Measurements from ENCODE around the gene VWDE.

VWDE gene

DNA sequence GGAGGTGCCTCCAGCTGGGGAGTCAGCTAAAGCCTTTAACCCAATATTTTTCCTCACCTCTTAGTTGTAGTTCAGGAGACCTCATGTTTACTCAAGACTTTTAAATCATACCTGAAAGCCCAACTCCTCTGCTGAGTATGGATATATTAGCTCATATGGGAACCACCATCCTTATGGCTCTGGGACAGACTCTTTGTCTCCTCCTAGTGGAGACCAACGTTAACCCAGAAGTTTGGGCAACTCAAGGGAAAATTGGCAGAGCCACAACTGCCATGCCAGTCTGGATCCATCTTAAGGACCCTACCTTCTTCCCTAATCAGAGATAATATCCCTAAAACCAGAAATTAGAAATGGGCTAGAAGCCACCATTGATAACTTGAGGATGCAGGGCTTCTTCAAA, 111.8 kb downstream of the VWDE start:
- DNase-seq (ENCODE audit: low read depth in 1 of 2, low spot score in 1 of 2), result no peak

DNA sequence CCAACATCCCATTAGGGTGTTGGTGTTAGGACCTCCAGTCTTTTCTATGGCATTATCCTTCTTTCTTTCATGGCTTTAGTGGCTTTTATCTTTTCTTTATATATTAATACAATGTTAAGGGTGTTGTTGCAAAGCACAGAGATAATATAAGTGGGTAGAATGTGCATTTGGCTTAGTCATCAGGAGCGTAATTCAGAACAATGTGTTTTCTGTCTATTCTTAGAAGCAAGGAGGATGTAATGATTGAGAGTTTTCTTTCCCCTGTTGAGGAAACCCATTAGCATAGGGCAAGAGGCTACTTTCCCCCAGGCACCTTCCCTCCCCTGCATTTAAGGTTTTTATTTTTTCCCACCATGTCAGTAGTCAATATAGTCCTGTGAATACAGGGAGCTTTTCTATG, 112.9 kb downstream of the VWDE start:
- DNase-seq (ENCODE audit: low read depth in 1 of 2, low spot score in 1 of 2), result no peak

DNA sequence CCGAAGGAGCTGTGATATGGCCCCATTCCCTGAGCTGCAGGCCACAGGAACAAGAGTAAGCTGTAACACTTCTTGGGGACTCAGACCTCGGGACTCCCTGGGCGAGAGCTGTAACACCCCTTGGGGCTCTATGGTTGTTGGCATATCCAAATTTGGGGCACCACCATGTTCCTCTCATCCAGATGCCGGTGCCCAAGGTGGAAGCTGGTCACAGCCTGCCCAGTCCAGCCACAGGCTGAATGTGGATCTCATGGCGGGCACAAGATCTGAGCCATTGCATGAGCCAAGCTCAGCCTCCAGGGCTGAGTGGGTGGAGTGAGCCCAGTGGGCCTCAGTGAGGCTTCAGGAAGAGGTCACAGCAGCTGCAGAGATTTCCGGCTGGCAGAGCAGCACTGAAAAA, 113.7 kb downstream of the VWDE start:
- no peak for DNase-seq (ENCODE audit: low read depth in 1 of 2, low spot score in 1 of 2)

DNA sequence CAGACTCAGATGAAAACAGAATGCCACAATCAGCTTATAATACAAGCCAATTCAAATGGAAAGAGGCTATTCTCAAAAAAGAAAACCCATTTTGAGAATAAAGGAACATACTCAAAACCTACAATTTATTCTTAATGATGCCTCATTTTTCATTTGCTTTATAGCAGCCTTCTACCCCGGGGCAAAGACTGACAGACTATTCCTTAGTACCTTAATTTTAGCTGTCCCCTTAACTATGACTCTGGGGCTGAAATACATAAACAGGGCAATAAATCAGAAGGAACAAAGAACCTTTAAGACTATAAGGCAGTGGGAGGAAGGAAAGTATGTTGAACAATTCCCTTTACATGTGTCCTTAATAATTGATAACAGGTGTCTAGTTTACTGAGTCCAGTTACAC, 115.8 kb downstream of the VWDE start:
- no peak for DNase-seq (ENCODE audit: low read depth in 1 of 2, low spot score in 1 of 2)

DNA sequence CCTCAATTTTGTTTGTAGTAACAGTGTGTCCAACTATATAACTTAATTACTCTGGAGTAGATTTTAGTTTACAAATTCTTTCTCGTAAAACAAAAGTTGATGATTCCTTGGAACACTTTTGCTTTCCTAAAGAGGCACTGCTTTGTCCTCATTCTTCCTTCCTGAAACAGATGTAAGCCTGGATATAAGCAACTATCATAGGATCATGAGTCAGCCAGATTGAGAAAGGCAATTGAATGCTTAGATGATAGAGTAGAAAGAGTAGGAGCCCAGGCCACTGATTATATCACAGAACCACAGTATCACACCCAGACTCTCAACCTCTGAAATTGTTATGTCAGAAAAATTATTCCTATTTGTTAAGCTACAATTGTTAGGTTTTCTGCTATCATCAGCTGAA, 122.6 kb downstream of the VWDE start:
- no peak for DNase-seq (ENCODE audit: low read depth in 1 of 2, low spot score in 1 of 2)

Measured in activated T-helper 1 cell treated with anti-CD3 and anti-CD28 coated beads, Interleukin-2, amount 50 U/mL, for 16 hours (primary cell).